ENCODE measurements around the gene TRIM8.

TRIM8 gene

DNA sequence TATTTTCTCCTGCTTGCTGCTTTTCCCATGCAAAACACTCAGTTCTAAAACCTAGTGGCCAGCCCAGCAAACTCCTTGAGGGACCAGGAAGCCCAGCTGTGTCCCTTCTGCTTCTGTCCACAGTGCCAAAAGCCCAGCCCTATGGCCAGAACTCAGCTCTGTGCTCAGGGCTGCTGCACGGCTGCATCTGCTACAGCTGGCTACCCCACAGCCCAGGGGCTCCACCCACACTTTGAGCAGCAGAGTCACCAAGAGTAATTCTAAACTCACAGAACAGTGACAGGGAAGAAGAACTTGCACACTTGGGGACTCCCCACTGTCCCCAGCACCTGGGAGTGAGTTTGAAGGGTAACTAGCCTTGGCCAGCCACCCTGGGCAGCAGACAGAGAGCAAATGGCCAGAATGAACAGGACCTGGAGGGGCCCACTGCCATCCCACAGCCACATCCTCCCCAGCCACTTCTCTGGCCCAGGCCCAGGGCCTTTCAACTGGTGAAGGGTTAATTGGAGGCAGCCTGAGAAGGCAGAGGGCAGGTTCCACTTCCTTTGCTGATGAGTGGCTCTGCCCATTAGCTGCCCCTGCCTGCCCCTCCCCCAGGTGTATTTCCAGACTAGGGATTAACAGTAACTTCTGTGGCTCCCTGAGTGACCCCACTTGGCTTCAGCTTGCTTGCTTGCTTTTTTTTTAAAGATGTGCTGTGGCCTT, 28.1 kb upstream of the TRIM8 start:
- no peak for DNase-seq

DNA sequence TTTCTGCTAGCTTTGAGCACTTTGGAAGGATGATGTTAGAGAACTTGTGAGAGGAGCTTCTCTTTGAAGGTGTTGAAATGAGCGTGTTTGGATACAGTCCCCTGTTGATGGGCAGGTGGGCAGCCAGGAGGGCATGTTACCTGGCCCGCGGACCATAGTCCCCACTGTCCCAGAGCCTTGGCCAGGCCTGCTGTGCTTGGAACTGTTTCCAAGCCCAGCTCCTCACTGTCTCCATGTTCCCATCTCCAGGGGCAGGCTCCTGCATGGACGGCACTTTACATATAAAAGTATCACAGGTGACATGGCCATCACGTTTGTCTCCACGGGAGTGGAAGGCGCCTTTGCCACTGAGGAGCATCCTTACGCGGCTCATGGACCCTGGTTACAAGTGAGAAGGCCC, 27.2 kb upstream of the TRIM8 start:
- DNase-seq: no peak

DNA sequence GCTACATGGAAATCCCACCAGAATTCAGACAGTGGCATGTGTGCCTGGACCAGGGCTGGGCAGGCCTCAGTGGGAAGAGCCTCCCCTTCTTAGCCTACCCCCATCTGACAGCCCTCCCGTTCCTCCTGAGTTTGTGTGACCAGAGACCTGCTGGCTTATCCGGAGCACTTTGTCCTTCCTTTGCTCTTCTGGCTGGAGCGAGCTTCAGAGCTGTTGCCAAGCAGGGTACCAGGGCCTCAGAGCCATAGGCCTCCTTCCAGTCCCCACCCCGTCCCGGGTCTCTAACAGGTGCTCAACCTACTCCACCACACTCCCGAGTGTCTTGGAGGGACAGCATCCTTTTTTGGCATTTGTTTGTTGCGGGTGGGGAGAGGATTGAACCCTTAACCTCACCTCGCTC, 26.5 kb upstream of the TRIM8 start:
- no peak for DNase-seq

DNA sequence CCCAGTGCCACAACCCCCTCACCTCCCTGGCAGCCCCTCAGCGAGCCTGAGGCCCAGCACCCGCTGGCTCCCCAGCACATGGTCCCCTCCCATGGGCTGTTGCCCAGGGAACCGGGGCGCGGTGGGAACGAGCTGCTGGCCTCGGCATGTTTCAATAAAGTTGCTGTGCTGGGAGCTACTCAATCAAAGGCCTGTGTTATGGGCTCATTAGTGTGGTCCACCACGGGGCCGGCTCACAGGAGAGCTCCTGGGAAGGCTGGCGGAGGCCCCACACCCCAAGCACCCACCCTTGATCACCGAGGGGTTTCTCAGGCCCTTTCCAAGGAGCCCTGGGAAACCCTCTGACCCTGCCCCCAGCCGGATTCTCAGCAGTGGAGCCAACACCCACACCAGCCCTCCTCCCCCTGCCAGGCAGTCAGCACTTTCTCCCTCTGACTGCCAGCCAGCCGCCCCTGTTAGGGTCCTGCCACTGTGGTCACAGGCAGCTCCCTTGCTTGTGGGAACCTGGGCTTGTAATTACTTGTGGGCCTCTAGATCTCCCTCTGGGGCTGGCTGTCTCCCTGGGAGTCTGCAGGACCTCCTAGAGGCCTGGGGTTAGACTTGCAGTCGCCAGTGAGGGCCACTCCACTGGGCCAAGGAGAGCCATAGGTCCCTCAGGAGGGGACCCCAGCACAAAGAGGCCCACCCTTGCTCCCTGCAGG, 24.8 kb upstream of the TRIM8 start:
- no peak for DNase-seq

DNA sequence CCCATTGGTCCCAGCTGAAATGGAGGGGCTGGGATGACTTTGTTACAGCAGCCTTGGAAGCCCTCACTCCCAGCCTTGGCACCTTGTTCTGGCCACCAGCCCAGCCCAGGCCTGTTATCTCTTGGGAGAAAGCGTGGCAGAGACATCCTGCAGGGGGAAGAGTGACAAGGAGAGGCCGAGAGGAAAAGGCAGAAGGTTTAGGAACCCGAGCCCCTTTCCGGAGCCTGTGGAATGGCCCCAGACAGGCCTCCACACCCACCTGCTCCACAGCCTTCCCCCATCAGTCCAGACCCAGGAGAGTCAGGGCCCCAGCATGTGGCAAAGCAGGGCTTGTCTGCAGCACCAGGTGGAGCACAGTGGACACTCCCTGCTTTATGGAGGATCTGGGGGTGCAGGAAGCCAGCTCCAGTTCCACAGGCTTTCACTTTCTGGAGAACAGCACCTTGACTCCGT, 24.1 kb upstream of the TRIM8 start:
- DNase-seq: no peak

DNA sequence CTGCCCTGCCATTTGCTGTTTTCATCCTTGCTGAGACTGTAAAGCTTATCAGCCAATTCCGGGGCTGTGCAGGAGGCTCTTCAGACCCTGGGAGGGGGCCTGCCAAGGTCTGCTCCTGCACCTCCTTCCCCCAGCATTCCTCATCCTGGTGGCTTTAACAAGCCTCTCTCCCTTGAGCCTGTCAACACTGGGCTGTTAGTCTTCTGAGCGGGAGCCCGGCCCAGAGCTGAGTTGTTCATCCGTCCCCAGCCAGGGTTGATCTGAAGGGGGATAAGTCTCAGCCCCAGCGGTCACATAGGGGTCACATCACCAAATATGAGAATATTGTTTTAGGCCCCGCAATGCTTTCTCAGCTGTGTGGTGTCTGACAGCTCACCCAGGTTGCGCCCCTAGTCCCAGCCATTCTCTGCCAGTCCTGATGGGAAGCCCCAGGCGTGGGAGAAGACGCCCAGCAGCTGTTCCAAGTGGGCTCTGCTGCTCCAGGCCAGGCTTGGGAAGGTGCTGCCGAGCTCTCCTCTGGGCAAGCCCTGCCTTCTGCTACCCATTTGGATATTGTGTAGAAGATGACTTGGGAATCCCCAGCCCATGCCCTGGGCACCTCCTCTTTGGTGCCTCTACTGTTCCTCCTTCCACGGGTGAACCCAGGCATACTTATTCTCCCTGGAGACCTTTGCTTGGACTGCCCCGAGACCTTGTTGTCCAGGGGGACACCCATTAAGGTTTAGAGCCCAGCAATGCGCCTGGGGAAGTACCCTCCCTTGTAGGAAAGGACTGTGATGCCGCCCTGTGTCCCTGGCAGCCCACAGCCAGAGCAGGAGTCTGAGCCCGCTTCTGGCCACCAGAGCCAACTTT, 23.5 kb upstream of the TRIM8 start:
- no peak for DNase-seq

DNA sequence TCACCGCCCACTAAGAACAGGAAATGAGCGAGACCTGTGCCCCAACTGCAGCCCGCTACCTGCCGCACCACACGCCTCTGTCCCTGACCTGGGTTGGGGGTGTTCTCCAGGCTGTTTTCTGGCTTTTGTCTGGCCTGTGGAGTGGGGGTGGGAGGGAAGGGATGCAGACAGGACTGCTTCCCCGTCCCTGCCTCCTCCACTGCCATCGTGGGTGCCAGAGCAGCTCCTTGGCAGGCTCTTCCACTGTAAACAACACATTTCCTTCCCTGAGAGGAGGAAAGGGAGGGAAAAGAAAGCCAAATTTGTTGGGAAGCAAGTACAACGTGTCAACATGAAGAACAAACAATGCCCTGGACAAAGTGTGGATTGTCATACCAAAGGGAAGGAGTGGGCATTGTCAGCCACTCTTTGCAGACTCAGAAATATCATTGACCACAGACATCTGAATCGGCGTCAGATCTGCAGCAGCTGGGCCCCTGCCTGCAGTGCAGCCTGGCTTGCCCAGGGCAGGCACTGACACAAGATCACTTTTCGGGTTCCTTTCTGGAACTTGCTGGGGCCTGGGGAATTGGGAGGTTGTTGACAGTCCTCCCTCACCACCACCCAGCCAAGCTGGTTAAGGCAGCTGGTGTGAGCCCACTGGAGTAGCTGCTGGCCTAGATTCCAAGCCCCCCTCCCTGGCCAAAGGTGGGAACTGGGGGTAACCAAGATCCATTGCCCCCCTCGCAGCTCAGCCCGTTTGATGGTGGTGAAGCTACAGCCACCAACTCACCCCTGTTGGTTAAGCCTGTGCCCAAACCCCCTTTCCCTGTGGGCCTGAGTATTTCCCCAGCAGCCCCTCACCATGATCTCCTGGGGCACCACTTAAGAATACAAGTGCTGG, 22.6 kb upstream of the TRIM8 start:
- DNase-seq: no peak

DNA sequence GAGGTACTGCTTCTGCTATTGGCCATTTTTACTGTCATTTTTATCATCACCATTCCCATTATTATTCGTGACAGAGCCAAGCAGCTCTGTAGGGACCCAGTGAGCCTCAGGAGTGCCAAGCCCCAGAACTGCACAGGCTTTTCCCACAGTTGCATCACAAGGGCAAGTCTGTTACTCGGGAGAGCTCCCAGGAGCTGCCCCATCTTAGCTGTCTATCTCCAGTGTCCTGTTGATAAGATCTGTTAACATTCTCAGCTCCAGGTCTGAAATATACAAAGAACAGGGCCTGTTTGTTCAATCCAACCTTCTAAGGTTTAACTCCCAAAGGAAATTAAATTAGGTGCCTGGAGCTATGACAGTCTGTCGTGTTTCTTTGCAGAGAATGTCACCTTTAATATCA, 20.2 kb upstream of the TRIM8 start:
- DNase-seq: no peak

DNA sequence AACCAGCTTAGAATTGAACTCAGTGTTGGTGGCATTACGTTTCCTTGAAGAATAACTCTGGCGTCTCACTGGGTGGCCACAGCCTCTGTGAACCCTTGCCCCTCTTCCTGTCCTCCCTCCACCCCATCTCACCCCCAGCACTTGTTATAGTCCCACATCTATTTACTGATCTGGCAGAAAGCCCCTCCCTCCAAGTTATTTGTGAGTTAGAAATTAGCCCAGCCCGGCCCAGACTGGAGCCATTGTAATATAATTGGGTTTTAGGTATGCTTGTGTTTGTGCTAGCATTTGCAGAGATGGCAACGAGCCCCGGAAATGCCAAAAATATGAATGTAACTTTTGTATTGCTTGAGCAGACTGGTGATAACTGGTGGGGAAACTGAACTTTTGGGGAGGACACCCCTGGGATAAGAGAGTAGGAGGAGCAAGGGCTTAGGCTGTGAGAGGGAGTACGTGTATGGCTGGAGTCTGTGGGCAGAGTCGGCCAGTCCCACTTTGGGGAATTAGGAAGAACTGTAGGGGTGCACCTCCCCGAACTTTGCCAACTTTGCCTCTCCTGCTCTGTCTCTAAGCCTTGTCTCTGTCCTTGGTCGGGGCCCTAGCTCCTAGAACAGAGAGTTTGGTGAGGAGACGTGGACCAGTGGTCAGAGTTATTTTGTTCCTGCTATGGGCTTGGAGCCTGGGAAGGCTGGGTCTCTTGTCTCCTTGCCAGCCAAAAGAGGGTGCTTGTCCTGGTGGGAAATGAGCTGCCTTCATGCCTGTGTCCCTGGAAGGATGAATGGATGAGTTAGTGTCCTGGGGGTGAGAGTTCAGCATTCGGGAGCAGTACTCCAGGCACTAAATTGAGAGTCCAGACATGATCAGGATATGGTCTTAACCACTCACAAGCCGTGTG, 19.3 kb upstream of the TRIM8 start:
- DNase-seq: no peak

DNA sequence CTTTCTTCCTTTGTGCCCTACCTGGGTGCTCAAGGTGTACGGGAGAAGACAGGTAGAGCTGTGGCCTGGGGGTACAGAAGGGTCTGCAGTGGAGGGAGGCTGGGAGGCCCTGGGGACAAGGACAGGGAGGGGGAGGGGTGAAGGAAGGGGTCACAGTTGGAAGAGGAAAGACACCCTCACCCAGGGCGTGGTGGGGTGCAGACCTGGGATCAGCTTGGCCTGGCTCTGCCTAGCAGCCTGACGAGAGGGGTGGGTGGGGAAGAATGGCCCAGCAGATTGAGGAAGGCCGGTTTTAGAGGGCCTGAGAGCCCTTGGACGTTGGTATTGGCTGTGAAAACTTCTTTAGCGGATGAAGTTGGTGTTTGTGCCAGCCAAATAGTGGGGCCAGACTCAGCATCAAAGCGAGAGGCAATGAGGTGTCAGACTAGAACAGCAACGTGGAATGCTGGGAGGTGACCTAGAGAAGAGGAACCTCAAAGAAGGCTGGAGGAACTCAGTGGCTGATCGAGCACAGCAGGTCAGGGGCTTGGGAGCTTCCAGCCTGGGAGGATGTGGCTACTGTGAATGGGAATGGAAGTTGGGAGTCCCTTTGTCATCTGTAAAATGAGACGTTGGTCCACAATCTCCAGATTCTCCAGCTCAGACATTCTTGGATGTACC, 18.1 kb upstream of the TRIM8 start:
- no peak for DNase-seq

DNA sequence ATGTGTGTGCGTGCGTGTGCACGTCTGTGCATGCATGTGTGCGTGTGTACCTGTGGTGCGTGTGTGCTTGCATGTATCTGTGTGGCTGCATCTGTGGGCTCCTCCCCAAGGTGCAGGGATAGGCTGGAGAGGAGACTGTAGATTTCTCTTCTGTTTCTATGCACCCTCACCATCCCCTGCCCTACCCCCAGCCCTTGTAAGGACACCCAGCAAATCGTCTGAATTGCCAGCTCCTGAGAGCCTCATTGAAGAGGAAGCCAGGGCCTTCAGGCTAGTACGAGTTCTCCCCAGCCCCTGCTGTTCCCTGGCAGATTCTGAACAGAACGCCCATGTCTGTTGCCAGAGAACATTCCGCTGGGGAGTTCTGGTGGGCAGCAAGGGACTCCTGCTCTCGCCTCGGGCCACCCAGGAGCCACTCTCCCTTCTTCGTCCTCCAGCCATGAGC, 17.0 kb upstream of the TRIM8 start:
- DNase-seq: no peak

DNA sequence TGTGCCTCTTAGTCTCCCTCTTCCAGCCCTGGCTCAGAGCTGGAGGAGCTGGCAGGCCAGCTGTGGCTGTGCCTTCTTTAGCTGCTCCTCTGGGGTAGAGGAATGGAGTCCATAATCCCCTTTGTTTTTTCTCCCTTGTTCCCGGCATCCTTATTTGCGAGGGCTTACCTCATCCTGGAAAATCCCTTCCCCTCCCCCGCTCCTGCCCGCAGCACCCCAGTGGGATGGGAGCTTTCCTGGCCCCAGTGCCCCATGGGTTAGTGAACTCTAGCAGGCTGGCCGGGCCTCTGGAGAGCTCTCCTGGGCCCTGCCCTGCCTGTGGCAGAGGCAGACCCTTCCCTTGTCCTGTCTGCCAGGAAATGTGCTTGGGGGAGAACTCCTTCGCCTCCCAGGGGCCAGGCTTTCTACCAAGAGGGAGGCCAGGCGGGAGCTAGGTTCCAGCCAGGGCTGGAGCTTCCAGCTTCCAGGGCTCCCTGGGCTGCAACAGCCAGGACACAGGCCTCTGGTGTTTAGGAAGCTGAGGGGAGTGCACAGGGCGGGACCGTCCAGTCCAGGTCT, 16.5 kb upstream of the TRIM8 start:
- no peak for DNase-seq

DNA sequence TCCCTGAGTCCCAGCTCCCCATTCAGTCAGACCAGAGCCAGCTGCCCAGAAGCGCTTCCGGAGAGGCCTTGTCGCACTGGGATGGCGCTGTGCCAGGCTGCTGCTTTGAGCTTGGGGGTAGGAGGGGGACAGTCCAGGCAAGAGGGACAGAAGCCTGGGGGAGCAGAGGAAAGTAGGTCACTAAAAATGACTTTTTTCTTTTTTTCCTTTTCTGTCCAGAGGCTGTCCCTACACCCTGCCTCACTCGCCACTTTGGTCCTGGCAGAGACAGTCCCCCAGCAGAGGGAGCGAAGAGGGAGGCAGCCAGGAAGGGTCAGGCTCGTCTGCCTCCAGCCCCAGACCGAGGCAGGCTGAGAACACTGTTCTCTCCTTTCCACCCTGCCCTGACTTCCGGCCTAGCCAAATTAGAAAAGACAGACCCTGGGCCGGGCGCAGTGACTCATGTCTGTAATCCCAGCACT, 15.8 kb upstream of the TRIM8 start:
- DNase-seq: no peak

DNA sequence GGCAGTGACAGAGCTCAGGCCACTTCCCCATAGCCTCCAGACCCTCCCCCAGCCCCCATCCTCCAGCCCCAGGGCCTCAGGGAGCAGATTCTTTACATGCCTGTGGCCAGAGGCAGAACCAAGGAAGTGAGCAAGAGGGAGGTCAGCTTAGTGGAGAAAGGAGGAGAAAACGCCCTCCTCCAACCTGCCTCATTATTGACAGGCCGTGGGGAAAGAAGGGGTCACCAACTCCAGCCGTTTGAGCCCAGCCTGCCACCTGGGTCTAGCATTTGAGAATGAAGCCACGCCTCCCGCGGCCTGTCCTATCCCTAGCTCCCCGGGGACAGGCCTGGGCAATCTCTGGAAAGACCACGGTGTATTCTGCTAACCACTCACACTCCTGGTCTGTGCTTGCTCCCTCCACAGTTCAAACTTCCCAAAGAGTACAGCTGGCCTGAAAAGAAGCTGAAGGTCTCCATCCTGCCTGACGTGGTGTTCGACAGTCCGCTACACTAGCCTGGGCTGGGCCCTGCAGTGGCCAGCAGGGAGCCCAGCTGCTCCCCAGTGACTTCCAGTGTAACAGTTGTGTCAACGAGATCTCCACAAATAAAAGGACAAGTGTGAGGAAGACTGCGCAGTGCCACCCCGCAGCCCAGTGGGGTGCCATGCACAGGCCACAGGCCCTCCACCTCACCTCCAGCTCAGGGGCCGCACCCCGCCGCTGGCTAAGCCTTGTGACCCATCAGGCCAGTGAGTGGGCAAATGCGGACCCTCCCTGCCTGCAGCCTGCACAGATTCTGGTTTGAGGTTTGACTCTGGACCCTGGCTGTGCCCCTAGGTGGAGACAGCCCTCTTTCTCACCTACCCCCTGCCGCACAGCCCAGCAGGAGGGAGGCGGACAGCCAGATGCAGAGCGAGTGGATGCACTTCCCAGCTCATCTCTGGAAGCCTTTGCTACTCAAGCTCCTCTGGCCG, 14.3 kb upstream of the TRIM8 start:
- no peak for DNase-seq

DNA sequence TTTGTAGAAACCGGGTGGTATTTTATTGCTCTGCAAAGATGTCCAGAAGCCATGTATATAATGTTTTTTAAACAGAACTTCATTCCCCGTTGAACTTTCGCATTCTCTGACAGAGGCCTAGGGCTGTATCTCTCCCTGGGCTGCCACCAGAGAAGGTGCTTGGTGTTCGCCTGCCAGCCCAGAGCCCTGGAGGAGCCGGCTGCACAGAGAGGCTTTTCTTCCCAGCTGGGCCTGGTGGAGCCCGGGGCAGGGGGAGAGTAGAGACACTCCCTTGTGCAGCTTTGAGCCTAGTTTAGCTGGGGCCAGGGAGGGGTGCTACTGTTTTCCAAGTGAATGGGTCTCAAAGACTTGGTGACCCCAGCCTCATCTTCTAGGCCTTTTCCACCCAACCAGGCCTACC, 13.6 kb upstream of the TRIM8 start:
- no peak for DNase-seq

DNA sequence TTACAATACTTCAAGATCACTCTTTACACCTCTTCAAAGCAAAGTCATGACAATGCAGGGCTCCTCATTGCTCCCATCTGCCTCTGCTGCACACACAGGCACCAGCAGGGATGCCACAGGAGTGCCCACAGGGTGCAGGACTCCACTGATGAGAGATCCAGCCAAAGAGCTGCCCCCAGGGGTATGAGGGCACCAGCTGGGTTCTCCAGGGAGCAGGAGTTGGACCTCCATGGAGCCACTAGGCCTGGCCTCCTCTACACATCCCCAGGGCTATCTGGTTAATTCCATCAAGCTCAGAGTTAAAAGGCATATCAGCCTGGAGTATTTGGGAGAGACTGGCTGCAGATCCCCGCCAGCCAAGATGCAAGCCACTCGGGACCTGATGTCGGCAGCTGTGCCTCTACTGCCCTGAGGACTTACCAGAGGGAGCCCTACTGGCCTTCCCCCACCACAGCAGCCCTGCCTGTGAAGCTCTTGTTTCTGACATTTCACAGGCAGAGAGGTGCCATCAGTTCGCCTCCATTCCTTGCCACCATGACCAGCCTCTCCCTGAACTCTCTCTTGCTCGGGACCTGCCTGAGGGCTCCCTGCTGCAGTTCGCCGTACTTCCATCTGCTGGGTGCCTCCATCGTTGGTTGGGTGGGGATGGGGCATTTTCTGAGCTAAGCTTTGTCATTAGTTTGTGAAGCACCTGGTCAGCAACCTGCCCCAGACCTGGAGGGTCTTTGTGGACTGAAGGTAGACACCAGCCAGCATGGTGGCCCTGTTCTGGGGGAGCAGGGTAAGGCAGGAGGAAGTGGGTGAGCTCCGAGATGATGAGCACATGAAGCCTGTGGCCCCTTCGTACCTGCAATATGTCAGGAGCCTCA, 12.5 kb upstream of the TRIM8 start:
- DNase-seq: no peak

DNA sequence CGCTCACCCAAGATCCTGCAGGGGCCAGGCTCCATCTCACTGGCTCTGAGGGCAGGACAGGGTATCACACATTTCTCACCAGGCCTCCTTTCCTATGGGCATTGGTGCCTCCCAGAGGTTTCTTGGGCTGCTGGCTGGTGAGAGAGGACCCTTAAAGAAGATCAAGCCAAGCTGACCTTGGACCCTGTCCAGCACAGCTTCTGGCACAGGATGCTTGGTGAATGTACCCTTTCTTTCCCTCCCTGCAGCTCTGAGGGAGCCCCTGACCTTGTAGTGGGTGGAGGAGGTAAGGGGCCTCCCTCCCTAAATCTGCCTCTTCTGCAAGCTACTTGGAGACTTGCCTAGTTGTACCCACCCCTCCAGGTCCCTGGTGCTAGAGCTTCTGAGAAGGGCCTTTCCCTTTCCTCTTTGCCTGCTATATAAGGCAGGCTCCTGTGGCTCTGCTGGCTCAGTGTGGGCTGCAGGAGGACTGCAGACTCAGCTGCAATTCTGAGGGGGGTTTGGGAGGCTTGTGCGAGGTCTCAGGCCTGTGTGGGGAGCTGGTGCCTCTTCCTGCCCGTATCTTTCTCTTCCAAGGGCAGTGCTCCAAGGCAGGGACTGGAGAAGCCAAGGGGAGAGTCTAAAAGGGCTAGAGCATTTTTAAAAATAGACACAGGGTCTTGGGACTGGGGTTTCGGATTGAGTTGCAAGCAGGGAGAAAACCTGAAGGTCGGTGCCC, 11.7 kb upstream of the TRIM8 start:
- DNase-seq: no peak

DNA sequence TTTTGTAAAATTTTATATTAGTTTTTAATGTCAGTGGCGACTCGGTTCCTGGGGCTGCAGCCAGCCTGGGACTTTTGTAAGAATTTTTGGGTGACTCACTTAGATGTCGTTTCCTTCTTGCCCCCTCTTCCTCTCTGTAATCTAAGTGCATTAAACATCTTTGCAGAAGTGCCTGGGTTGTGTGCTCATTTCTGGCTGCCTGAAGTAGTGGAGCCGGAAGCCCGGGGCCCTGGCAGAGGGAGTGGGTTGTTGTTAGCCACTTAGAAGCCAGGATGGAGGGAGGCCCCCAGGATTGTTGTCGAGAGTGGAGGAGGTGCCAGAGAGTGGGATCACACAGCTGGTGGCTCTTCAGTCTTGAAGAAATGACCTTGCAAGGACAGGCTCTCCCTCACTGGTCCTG, 11.0 kb upstream of the TRIM8 start:
- DNase-seq: no peak

Measured in NCI-H774 (cell line).